SK-N-SH (cell line): ENCODE data around the gene BAHCC1. TPM values are rescaled to one million over a fixed set of nuclear protein-coding genes. Genes with fewer than 3 reads are reported as not detected.

Experiments used
- CTCF ChIA-PET: fragments of 300-600, 350-600 bp; formaldehyde crosslinking; extraction: SDS; loops from one replicate; lab custom pipeline; 2021; lab: Yijun Ruan, JAX
- POLR2A ChIA-PET: fragments of 350-600 bp; sonication (Branson Sonifier 250); formaldehyde crosslinking; extraction: SDS; loops from one replicate; lab custom pipeline; 2020; ENCODE audit warnings: antibody characterized with exemption, inconsistent platforms; lab: Yijun Ruan, JAX
- DNase-seq: peaks from one replicate; pipeline ENCODE4 v3.0.0; 2012
- H2AFZ ChIP-seq: fragments of 200-600 bp; sonication (generic); 2 replicates; pipeline ENCODE4 v1.8.1; 2016; ENCODE audit warnings: antibody characterized with exemption, mild to moderate bottlenecking, low read depth
- H3F3A ChIP-seq: fragments of 200-600 bp; sonication (generic); replicated peaks from 2 replicates; pipeline ENCODE3; 2016; ENCODE audit warnings: antibody characterized with exemption, mild to moderate bottlenecking; ENCODE audit not compliant: insufficient read depth
- H3K27ac ChIP-seq, 2 experiments: fragments of 200-500 bp in 1 of 2; fragments of 200-600 bp in 1 of 2; sonication (Bioruptor generic) in 1 of 2; sonication (generic), shearing (Covaris generic) in 1 of 2; 2 replicates each; pipeline versions ENCODE4 v1.5.1 to v1.6.1; 2014 to 2016; ENCODE audit warnings: low read depth in 2 of 2, inconsistent platforms in 1 of 2, low read length in 1 of 2, mild to moderate bottlenecking in 1 of 2, mixed read lengths in 1 of 2
- H3K27me3 ChIP-seq: fragments of 200-600 bp; sonication (generic), shearing (Covaris generic); 2 replicates; pipeline ENCODE4 v1.6.1; 2016; ENCODE audit warnings: mixed run types; ENCODE audit not compliant: insufficient read depth
- H3K36me3 ChIP-seq, 2 experiments: fragments of 200-500 bp in 1 of 2; fragments of 200-600 bp in 1 of 2; sonication (Bioruptor generic) in 1 of 2; sonication (generic) in 1 of 2; replicated peaks in 1 of 2; 2 replicates each; pipeline versions ENCODE3 to v1.5.1; 2014 to 2016; ENCODE audit warnings: low read length in 1 of 2, mild to moderate bottlenecking in 1 of 2; ENCODE audit not compliant: insufficient read depth in 2 of 2, control insufficient read depth in 1 of 2
- H3K4me1 ChIP-seq, 2 experiments: fragments of 200-500 bp in 1 of 2; fragments of 200-600 bp in 1 of 2; sonication (Bioruptor generic) in 1 of 2; sonication (generic), shearing (Covaris generic) in 1 of 2; 2 replicates each; pipeline versions ENCODE4 v1.5.1 to v1.6.1; 2014 to 2016; ENCODE audit warnings: low read depth in 1 of 2, low read length in 1 of 2, mixed run types in 1 of 2; ENCODE audit not compliant: insufficient read depth in 2 of 2, control insufficient read depth in 1 of 2
- H3K4me2 ChIP-seq: fragments of 200-600 bp; sonication (generic), shearing (Covaris generic); 2 replicates; pipeline ENCODE4 v1.6.1; 2017; ENCODE audit warnings: mixed run types
- H3K4me3 ChIP-seq, 2 experiments: fragments of 200-500 bp in 1 of 2; fragments of 200-600 bp in 1 of 2; sonication (Bioruptor generic) in 1 of 2; sonication (generic), shearing (Covaris generic) in 1 of 2; 2 replicates each; pipeline versions ENCODE4 v1.5.1 to v1.8.1; 2014 to 2016; ENCODE audit warnings: low read depth in 2 of 2, inconsistent platforms in 1 of 2, low read length in 1 of 2, mild to moderate bottlenecking in 1 of 2, mixed read lengths in 1 of 2, moderate library complexity in 1 of 2
- H3K79me2 ChIP-seq: fragments of 200-600 bp; sonication (generic); 2 replicates; pipeline ENCODE4 v1.8.1; 2017; ENCODE audit warnings: mild to moderate bottlenecking; ENCODE audit not compliant: insufficient read depth
- H3K9ac ChIP-seq: fragments of 200-600 bp; sonication (generic); 2 replicates; pipeline ENCODE4 v1.6.1; 2017; ENCODE audit warnings: mixed run types
- H3K9me2 ChIP-seq: fragments of 200-600 bp; sonication (generic); 2 replicates; pipeline ENCODE4 v1.6.1; 2017; ENCODE audit warnings: mixed run types
- H3K9me3 ChIP-seq: fragments of 200-600 bp; sonication (generic); 2 replicates; pipeline ENCODE4 v1.6.1; 2017; ENCODE audit warnings: mixed run types, mild to moderate bottlenecking, moderate library complexity
- H4K20me1 ChIP-seq: fragments of 200-600 bp; sonication (generic); 2 replicates; pipeline ENCODE4 v1.6.1; 2017; ENCODE audit warnings: mild to moderate bottlenecking, mixed run types; ENCODE audit not compliant: insufficient read depth
- ELF1 ChIP-seq: IDR thresholded peaks from 2 replicates; pipeline ENCODE4 v1.4.0; 2012
- EZH2phosphoT487 ChIP-seq: fragments of 200-600 bp; sonication (generic); IDR thresholded peaks from 2 replicates; pipeline ENCODE4 v1.6.1; 2017; ENCODE audit warnings: low read depth, mixed run types, mild to moderate bottlenecking, antibody characterized with exemption, moderate library complexity, borderline replicate concordance
- FOSL2 ChIP-seq: IDR thresholded peaks from 2 replicates; pipeline ENCODE4 v1.4.0; 2012; ENCODE audit warnings: low read depth, mild to moderate bottlenecking, moderate library complexity, borderline replicate concordance
- FOXJ3 ChIP-seq: sonication (generic); formaldehyde crosslinking; IDR thresholded peaks from 2 replicates; pipeline ENCODE4 v1.5.1; 2020; ENCODE audit warnings: mild to moderate bottlenecking, missing genetic modification reagents
- FOXM1 ChIP-seq: IDR thresholded peaks from 2 replicates; pipeline ENCODE4 v1.4.0; 2012; ENCODE audit warnings: low read depth, mild to moderate bottlenecking
- GABPA ChIP-seq: IDR thresholded peaks from 2 replicates; pipeline ENCODE4 v1.4.0; 2012; ENCODE audit warnings: low read depth, mild to moderate bottlenecking
- IRF3 ChIP-seq: fragments of 150-350 bp; IDR thresholded peaks from 2 replicates; pipeline ENCODE4 v1.6.1; 2016; ENCODE audit warnings: mild to moderate bottlenecking, low read depth, low read length
- MXI1 ChIP-seq: IDR thresholded peaks from 2 replicates; pipeline ENCODE4 v1.6.1; 2012; ENCODE audit warnings: mild to moderate bottlenecking, low read depth, low read length, improper control_type of control experiment
- NRF1 ChIP-seq: IDR thresholded peaks from 2 replicates; pipeline ENCODE4 v1.6.1; 2012; ENCODE audit warnings: low read depth, mild to moderate bottlenecking, low read length
- PBX3 ChIP-seq: IDR thresholded peaks from 2 replicates; pipeline ENCODE4; 2012
- RAD21 ChIP-seq: IDR thresholded peaks from 2 replicates; pipeline ENCODE4 v1.6.1; 2012; ENCODE audit warnings: mild to moderate bottlenecking, low read length
- RCOR1 ChIP-seq: fragments of 150-350 bp; IDR thresholded peaks from 2 replicates; pipeline ENCODE4 v1.6.1; 2017; ENCODE audit warnings: antibody characterized with exemption, low read length
- REST ChIP-seq: IDR thresholded peaks from 2 replicates; pipeline ENCODE4 v1.6.1; 2012; ENCODE audit warnings: mild to moderate bottlenecking, low read depth, low read length, moderate library complexity
- RFX5 ChIP-seq: IDR thresholded peaks from 2 replicates; pipeline ENCODE4 v1.6.1; 2012; ENCODE audit warnings: mild to moderate bottlenecking, improper control_type of control experiment, low read length
- RXRA ChIP-seq: IDR thresholded peaks from 2 replicates; pipeline ENCODE4 v1.4.0; 2012; ENCODE audit warnings: low read depth, mild to moderate bottlenecking, borderline replicate concordance
- SMC3 ChIP-seq: IDR thresholded peaks from 2 replicates; pipeline ENCODE4 v1.6.1; 2012; ENCODE audit warnings: low read depth, low read length, improper control_type of control experiment
- TCF12 ChIP-seq: IDR thresholded peaks from 2 replicates; pipeline ENCODE4 v1.4.0; 2012
- USF2 ChIP-seq: fragments of 150-350 bp; IDR thresholded peaks from 2 replicates; pipeline ENCODE4 v1.6.1; 2017; ENCODE audit warnings: antibody characterized with exemption, low read length, low read depth, borderline replicate concordance
- YY1 ChIP-seq: IDR thresholded peaks from 2 replicates; pipeline ENCODE4 v1.4.0; 2012; ENCODE audit warnings: low read depth, mild to moderate bottlenecking
- WGBS: methylation state at CpG from one replicate; pipeline ENCODE4 v1.1.6; 2017; ENCODE audit warnings: low lambda C conversion rate; 5-methylcytosine and 5-hydroxymethylcytosine counted together
- polyA plus RNA-seq, 3 experiments: library from polyadenylated mRNA; depleted of rRNA; stranded (reverse); fragments of >200 nt; gene quantifications; 2 replicates each; pipeline ENCODE4 v1.2.3, GENCODE V29; 2012

Gene BAHCC1
- polyA plus RNA-seq, 1 of the 3 experiments (the other 2 are of a cell fraction) = 6.4 TPM

GRCh38 chr17:81460856-81461460 is 65.7 kb downstream of the BAHCC1 start:
- Histone ChIP-seq H3K79me2 (no peaks in the 10 kb centered on the region), H3K4me2 (no peak overlapping the region), H4K20me1 (no peaks in the 10 kb centered on the region), H3K9ac (no peak overlapping the region), H3K4me3 (no peak overlapping the region), H3K9me3 (no peaks in the 10 kb centered on the region), H2AFZ (no peak overlapping the region), H3K36me3 (no peaks in the 10 kb centered on the region), H3F3A (no peaks in the 10 kb centered on the region), H3K27me3 (no peaks in the 10 kb centered on the region), H3K27ac (no peak overlapping the region)
- no peak for DNase-seq
- WGBS = 88% methylated on average over 30 of the region's 43 CpGs
- POLR2A ChIA-PET = interaction anchor here (1.5 kb wide), 1 partner anchor 11 kb away, joined by 7 read pairs; no protein-coding TSS in a partner anchor
- TF ChIP-seq GABPA (no peak), FOXJ3 (CRISPR knock-in tag) (no peak), FOSL2 (no peak), SMC3 (no peak), REST (no peak), FOXM1 (no peak), EZH2phosphoT487 (no peak), MXI1 (no peak), NRF1 (no peak), RFX5 (no peak), RAD21 (no peak), ELF1 (no peak), TCF12 (no peak), YY1 (no peak), USF2 (no peak), RCOR1 (no peak), PBX3 (no peak), IRF3 (no peak), RXRA (no peak)
- TF ChIP-seq, all 33 proteins: peak for 0
- Histone ChIP-seq H3K9me2 (no peaks in the 10 kb centered on the region), H3K4me1 (peaks cover 0 to 10% of the 10 kb centered on the region in 2 experiments; a peak in 1 of 4 replicates)
- CTCF ChIA-PET = interaction anchor here (0.9 to 5.1 kb wide), 9 partner anchors 18 to 202 kb away, joined by 3 to 46 read pairs (median 4); no protein-coding TSS in a partner anchor
